ENCODE data around the gene GJB1. TPM values are rescaled to one million over a fixed set of nuclear protein-coding genes. Genes with fewer than 3 reads are reported as not detected.

Gene GJB1
- total RNA-seq, 1 experiment from 2014 or later = not detected

GRCh38 chrX:71235482-71235881, 12.5 kb downstream of the GJB1 start:
- H3K9ac ChIP-seq (ENCODE audit: extremely low read depth, insufficient read length, low read length) = no peak overlapping the region
- H3K4me1 Mint-ChIP-seq = peaks cover 10 to 13% of the 10 kb centered on the region in 2 experiments
- no peak overlapping the region for H2BK120ac ChIP-seq (ENCODE audit: low read depth, low read length, poor library complexity, severe bottlenecking)
- no peaks in the 10 kb centered on the region for H3K4me1 ChIP-seq (ENCODE audit: insufficient read depth, low read length)
- H2AK5ac ChIP-seq (ENCODE audit: insufficient read length, low read length) = no peak overlapping the region
- H3K18ac ChIP-seq (ENCODE audit: insufficient read length, low read depth, low read length) = no peak overlapping the region
- H3K9me3 Mint-ChIP-seq = peaks cover 59 to 71% of the 10 kb centered on the region in 2 experiments
- no peak overlapping the region for H2BK20ac ChIP-seq (ENCODE audit: low read depth, low read length, poor library complexity, severe bottlenecking)
- no peak overlapping the region for H4K91ac ChIP-seq (ENCODE audit: insufficient read length, low read depth, low read length)
- H2BK15ac ChIP-seq (ENCODE audit: low read depth, low read length) = no peak overlapping the region
- no peak overlapping the region for H3K14ac ChIP-seq (ENCODE audit: insufficient read depth, low read length)
- H3K27me3 Mint-ChIP-seq (ENCODE audit: low read depth) = no peaks in the 10 kb centered on the region
- H3K79me1 ChIP-seq (ENCODE audit: insufficient read depth, low read depth, low read length, poor library complexity, severe bottlenecking) = no peaks in the 10 kb centered on the region
- H4K8ac ChIP-seq (replicated peaks; ENCODE audit: insufficient read length, low read depth, low read length) = no peak overlapping the region
- H3K36me3 Mint-ChIP-seq (ENCODE audit: insufficient read depth in 1 of 3, low read depth in 3 of 3) = peaks cover 9 to 14% (median 14%) of the 10 kb centered on the region in 3 experiments
- H2BK5ac ChIP-seq (ENCODE audit: insufficient read length, low read length) = no peak overlapping the region
- no peaks in the 10 kb centered on the region for H3K23me2 ChIP-seq (ENCODE audit: insufficient read length, low read depth, low read length, poor library complexity, severe bottlenecking)
- H3K4ac ChIP-seq (ENCODE audit: low read depth, low read length) = no peak overlapping the region
- no peaks in the 10 kb centered on the region for H3K79me2 ChIP-seq (ENCODE audit: insufficient read depth, low read length)
- TF ChIP-seq, protein P1, sequence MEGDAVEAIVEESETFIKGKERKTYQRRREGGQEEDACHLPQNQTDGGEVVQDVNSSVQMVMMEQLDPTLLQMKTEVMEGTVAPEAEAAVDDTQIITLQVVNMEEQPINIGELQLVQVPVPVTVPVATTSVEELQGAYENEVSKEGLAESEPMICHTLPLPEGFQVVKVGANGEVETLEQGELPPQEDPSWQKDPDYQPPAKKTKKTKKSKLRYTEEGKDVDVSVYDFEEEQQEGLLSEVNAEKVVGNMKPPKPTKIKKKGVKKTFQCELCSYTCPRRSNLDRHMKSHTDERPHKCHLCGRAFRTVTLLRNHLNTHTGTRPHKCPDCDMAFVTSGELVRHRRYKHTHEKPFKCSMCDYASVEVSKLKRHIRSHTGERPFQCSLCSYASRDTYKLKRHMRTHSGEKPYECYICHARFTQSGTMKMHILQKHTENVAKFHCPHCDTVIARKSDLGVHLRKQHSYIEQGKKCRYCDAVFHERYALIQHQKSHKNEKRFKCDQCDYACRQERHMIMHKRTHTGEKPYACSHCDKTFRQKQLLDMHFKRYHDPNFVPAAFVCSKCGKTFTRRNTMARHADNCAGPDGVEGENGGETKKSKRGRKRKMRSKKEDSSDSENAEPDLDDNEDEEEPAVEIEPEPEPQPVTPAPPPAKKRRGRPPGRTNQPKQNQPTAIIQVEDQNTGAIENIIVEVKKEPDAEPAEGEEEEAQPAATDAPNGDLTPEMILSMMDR (conservative IDR thresholded peaks at IDR 0.05) = no peak
- no peak overlapping the region for H3K4me2 ChIP-seq (ENCODE audit: insufficient read depth, insufficient read length, low read length)
- no peak overlapping the region for H3K56ac ChIP-seq (ENCODE audit: insufficient read length, low read depth, low read length)
- peaks cover 22% of the 10 kb centered on the region for H3K9me3 ChIP-seq (ENCODE audit: control insufficient read depth, low read depth, low read length)
- H3K23ac ChIP-seq (ENCODE audit: insufficient read length, low read depth, low read length) = no peak overlapping the region
- no CpG with 5 or more reads among the region's 3 CpGs for WGBS (ENCODE audit: extremely low coverage, insufficient read length, low lambda C conversion rate)
- peak overlapping the region in 1 of 2 experiments; percentile 37; a peak in 2 of 5 replicates for H3K4me3 Mint-ChIP-seq
- H2AFZ ChIP-seq (ENCODE audit: low read length) = no peak overlapping the region
- H4K20me1 ChIP-seq (ENCODE audit: control insufficient read depth, insufficient read depth, insufficient read length) = no peaks in the 10 kb centered on the region
- no peak overlapping the region for H2BK12ac ChIP-seq (ENCODE audit: insufficient read length, low read depth, low read length)
- no peak overlapping the region for H3T11ph ChIP-seq (ENCODE audit: low read length)
- H3K27ac ChIP-seq (ENCODE audit: insufficient read length, low read depth, low read length) = no peak overlapping the region
- DNase-seq = no peak
- H3K27ac Mint-ChIP-seq = no peak overlapping the region
- H3K27me3 ChIP-seq (ENCODE audit: insufficient read depth, low read length) = no peaks in the 10 kb centered on the region
- H4K5ac ChIP-seq (ENCODE audit: insufficient read length, low read depth, low read length) = no peak overlapping the region

Data from H9 (cell line).